NCI-H2029 treated with DMSO at 0.1 percent for 48 hours (cell line): Measurements from ENCODE around the gene PPP2R2C.

Experiments
- DNase-seq: peaks from one replicate; lab custom pipeline; 2025; lab: John Stamatoyannopoulos, UW

Gene PPP2R2C

DNA sequence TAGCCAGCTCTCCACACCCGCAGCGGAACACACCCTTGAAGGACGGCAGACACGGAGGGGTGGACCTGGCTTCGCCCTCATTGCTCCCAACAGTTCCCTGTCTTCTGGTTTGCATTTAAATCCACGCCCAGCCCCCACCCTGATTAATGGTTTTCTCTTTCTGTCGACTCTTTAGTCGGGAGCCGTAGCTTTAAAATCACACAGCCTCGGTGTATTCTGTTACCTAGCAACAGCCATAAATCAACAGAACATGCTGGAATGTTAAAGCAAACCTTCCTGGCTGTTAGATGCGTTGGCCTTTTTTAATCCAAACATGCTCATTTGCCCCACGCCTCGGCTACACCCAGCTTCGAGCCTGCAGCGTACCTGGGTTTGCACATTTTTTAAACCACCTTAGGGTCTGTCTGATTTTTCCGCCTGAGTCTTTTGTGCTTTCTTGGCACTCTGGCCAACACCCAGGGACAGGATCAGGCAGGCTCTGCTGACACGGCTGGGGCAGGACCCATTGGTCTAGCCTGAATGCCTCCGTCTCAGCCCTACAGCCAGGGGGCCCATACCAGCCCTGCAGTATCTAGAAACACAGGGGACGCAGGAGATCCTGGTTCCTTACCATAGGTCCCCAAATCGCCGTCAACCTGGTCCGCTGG lies 21.4 kb upstream of the PPP2R2C start:
- no peak for DNase-seq

- no peak for DNase-seq
Measured at GRCh38 chr4:6492861-6493657, 20.6 kb upstream of the PPP2R2C start.

GRCh38 chr4:6492027-6492590 lies 19.7 kb upstream of the PPP2R2C start:
- DNase-seq = no peak

DNA sequence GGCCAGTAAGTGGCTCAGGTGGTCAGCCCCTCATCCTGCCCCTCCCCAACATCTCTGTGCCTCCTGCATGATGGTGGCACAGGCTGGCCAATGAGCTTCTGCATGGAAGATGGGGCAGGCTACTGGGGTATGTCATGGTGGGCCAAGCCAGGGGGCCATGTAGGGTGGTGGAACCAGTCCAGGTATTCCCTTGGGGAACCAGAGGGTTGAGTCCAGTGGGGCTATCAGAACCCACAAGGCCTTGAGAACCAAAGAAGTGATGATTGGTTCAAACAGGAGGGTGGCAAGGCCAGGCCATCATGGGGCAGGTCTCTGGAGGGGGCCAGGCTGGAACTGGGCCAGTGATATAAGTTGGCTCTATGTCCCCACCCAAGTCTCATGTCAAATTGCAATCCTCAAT lies 18.8 kb upstream of the PPP2R2C start:
- DNase-seq = no peak

- DNase-seq = no peak
Measured at GRCh38 chr4:6489927-6490326, 17.5 kb upstream of the PPP2R2C start.

- no peak for DNase-seq
Measured at GRCh38 chr4:6487466-6487865, 15.1 kb upstream of the PPP2R2C start.

- DNase-seq = no peak
Measured at GRCh38 chr4:6480534-6481088, 8.2 kb upstream of the PPP2R2C start.

- DNase-seq = no peak
Measured at GRCh38 chr4:6478546-6479220, 6.3 kb upstream of the PPP2R2C start.

DNA sequence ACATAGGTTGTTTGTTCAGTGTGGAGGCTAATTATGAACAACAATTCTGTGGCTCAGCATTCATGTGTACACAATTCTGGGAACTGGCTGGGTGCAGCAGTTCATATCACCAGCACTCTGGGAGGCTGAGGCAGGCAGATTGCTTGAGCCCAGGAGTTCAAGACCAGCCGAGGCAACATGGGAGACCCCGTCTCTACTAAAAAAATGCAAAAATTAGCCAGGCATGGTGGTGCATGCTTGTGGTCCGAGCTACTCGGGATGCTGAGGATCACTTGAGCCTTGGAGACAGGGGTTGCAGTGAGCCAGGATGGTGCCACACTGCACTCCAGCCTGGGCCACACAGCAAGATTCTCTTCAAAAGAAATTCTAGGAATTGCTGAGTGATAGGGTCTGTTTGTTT lies 4.5 kb upstream of the PPP2R2C start:
- DNase-seq = no peak

- no peak for DNase-seq
Measured at GRCh38 chr4:6475492-6476020, 3.1 kb upstream of the PPP2R2C start.

DNA sequence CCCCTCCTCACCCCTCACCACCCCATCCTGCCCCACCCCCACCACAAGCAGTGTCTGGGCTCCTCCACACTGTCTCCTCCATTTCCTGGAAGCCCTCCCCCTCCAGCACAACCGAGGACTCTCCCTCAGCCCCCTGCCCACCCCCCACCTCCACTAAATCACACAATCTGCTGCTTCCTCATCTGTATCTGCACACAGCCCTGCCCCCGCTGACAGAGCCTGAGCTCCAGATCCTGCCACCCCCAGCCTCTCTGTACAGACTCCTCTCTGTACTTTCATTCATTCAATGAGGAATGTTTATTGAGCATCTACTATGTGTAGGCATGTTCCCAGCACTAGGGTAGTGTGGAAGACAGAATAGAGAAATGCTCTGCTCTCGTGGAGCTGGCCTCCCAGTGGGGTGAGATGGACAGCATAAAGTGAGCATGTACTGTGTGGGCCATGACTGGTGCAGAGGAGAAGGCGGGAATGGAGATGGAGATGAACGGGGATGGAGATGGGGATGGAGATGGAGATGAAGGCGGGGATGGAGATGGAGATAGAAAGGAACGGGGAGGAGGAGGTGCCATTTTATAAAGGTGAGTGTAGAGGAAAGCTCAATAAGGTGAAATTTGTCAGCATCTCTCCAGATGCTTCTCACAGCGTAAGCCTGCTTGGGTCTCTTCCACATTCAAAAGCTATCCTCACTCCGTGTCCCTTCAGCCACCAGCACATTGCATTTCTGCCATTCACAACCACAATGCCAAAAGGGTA lies 2.5 kb upstream of the PPP2R2C start:
- DNase-seq = no peak

DNA sequence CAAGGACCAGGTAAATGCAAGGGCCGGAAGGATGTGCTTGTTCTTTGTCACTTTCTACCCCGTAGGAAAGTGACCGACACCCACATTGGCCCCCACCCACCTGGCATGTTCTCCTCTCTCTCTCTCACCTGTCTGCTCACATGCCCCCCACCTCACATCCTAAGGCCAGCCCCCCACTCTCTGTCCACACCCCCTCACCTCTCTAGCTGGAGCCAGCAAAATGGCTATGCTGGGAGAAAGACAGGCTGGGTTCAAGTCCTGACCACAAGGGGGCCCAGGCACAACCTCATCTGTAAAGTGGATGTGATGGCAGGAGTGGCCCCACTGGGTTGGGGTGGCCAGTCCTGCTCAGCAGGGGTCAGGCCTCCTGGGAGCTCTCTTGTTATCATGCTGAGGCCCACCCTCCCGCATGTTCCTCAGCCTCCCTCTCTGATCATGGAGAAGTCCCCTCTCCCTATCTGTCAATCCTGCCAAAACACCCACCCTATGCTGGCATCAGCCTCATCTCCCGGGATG lies 1.7 kb upstream of the PPP2R2C start:
- DNase-seq = no peak

DNA sequence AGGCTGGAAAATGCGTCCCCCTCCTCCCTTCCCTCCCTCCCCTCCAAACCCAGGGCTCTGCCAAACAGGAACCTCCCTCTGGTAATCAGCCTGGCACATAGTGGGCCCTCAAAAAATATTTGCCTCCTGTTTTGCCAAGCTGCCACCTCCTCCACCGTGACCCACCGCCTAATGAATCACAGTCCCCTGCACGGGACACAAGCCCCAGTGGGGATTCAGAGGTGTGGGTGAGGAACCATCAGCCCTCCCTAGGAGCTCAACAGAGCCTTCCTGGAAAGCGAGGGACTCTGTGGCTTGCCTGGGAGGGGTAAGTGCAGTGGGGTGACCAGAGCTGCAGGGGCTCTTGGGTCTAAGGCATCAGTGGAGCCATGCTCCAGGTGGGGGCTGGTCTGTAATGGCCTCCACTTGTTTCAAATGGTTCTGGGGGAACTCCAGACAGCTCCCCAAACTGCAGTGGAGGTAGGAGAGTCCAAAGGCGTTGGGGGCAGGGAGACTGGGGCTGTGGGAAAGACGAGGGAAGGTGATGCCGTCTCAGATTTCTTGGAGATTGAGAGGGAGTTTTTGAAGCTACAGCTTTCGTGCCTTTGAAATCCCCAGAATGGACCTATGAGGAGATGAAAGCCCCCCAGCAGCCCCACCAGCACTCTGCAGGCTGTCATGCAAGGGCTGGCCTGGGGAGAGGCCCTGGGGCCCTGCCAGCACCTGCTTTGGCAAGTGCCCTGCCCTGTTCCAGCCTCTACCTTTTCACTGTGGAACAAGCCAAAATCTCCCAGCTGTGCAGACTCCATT lies 1.0 kb upstream of the PPP2R2C start:
- DNase-seq = no peak

GRCh38 chr4:6472008-6472386 lies 417 bp downstream of the PPP2R2C start:
- DNase-seq = no peak

- no peak for DNase-seq
Measured at GRCh38 chr4:6471307-6472007, 957 bp downstream of the PPP2R2C start.

DNA sequence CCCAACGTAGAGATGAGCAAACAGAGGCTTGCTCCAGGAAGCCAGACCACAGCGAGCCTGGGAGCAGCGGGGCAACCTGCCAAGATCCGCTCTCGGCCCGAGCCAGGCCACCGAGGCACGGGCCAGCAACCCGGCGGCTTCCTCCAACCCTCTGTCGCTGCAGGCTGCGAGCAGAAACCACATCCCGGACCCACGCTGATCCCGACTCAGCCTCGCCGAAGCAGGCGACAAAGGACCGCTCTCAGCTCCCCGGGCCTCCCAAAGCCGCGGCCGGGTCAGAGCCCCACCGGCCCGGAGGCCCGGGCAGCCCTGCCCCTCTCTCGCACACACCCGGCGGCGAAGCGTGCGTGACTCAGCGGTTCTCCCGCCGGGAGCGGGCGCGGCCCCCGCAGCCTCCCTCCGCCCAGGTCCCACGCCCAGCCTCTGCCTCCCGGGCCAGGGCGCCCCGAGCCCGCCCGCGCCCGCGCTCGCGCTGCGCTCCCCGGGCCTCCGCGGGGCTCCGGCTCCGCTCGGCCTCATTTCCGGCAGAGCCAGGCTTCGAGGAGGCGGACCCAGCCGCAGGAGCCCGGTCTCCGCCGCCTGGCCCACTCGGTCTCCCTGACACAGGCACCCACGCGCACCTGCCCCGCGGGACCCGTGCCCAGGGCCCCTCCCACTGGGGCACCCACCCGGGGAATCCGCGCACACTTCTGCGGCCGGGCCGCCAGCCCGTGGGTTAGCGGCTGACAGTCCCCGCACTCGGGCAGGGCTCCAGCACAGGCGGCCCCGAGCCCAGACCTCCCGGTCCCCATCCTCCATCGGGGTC lies 1.7 kb downstream of the PPP2R2C start:
- DNase-seq = no peak

GRCh38 chr4:6469898-6470501 lies 2.4 kb downstream of the PPP2R2C start:
- DNase-seq = no peak

DNA sequence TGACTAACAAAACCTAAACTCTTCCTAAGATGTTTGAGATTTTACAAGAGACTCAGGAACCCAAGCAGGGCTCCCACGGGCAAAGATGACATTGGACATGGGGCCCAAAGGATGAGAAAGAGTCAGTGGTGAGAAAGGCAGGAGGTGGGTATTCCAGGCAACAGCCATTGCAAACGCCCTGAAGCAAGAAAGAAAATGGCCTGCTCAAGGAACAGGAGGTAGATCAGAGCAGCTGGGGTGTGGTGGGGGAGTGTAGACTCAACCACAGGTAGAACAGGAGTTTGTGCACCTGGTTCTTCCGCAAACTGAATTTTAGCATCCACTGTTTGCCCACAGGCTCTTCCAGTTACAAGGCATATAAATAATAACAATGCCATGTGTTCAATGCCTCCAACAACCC lies 3.3 kb downstream of the PPP2R2C start:
- DNase-seq = no peak

DNA sequence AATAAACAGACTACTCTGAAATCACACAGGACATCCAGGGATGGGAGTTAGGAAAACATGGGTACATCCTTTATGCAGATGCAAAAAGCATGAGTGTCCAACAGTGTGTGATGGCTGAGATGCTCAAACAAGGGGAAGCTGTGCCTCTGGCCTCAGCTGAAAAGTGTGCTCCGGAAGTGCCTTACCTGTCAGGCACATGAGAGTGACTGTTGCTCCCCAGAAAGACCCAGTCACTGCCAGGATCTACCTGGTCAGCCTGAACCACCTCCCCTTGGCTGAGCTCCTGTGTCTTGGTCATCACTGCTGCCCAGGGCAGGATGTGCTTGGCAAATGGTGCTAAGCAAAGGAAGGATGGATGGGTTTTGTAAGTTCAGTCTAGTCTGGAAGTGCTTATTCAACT lies 4.0 kb downstream of the PPP2R2C start:
- no peak for DNase-seq
